Fibroblast of skin of left quadriceps (primary cell): ENCODE measurements around the gene CDH22.

Experiments used
- DNase-seq, 2 experiments: peaks; one replicate each; pipeline ENCODE4 v3.0.0-alpha.2; 2013; ENCODE audit warnings: low read depth in 2 of 2

Gene CDH22

GRCh38 chr20:46169245-46170171 is 138.8 kb downstream of the CDH22 start:
- no peak for DNase-seq

- DNase-seq, result no peak
Observed at GRCh38 chr20:46168438-46168837, 139.9 kb downstream of the CDH22 start.

GRCh38 chr20:46167080-46167479 is 141.2 kb downstream of the CDH22 start:
- no peak for DNase-seq

- no peak for DNase-seq
Observed at GRCh38 chr20:46164254-46164653, 144.0 kb downstream of the CDH22 start.

DNA sequence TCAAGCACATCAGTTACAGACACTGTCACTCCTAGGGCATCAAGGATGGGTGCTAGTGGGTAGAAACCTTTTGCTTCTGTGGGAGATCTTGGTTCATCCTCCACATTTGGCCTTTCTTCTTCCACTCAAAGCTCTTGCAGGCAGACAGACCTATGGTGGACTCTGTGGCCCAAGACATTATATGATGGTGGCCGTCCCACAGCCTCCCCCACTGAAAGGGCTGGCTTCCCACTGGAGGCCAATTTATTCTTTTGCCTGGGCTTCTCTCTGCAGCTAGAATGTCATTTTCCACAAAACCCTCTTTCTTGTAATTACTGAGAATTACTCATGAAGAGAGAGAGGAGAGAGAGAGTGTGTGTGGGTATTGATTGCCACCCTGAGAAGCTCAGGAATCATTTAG is 146.4 kb downstream of the CDH22 start:
- no peak for DNase-seq

- no peak for DNase-seq
Observed at GRCh38 chr20:46160661-46161060, 147.6 kb downstream of the CDH22 start.

- DNase-seq, result no peak
Observed at GRCh38 chr20:46159101-46159897, 149.0 kb downstream of the CDH22 start.

- DNase-seq, result no peak
Observed at GRCh38 chr20:46158476-46158987, 149.8 kb downstream of the CDH22 start.

GRCh38 chr20:46157625-46158024 is 150.7 kb downstream of the CDH22 start:
- no peak for DNase-seq

DNA sequence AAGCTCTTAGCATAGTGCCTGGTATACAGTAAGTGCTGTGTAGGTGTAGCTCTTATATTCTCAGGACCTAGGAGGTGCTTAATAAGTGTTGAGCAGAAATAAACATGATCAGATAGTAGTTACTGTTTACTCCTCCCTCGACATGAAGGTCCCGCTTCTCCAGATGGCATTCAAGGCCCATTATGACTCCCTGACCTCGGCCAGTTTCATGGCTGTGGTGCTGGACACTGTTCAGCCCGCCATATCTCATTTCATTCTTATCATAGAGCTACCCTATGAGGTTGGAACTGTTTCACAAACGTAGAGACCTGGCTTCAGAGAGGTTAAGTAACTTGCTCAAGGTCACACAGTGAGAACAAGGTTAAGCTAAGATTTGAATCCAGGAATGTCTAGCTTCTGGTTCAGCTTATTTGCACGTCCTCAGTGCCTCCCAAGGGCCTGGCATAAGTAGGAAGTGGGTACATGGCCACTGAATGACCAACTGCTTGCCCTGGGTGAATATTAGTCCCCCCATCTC is 151.2 kb downstream of the CDH22 start:
- no peak for DNase-seq

DNA sequence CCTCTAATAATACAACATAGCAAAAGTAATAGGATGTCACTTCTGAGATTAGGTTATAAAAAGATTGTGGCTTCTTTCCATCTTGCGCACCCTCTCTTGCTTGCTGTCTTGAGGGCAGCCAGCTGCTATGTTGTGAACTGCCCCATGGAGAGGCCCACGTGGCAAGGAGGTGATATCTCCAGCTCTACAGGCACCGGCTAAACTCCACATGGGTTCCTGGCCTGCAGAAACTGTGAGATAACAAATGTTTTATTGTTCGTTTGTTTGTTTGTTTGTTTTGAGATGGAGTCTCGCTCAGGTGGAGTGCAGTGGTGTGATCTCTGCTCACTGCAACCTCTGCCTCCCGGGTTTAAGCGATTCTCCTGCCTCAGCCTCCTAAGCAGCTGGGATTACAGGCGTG is 152.2 kb downstream of the CDH22 start:
- no peak for DNase-seq

GRCh38 chr20:46154796-46155195 is 153.5 kb downstream of the CDH22 start:
- DNase-seq, result no peak

DNA sequence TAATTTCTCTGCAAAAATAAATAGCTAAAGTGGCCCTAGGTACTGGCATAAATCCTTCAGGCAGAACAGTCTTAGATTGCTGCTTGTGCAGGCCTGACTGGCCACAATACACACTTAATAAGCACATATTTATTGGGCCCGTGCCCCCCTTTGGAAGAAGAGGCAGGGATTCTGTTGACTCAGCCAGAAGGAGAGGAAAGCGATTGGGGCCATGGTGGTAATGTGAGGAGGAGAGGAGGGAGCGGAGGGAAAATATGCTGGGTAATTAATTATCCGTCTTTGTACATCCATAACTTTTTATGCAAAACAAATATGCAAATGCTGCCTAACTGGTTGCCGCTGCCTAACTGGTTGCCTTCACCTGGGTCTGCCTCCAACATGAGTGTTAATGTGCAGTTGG is 154.0 kb downstream of the CDH22 start:
- DNase-seq, result no peak

DNA sequence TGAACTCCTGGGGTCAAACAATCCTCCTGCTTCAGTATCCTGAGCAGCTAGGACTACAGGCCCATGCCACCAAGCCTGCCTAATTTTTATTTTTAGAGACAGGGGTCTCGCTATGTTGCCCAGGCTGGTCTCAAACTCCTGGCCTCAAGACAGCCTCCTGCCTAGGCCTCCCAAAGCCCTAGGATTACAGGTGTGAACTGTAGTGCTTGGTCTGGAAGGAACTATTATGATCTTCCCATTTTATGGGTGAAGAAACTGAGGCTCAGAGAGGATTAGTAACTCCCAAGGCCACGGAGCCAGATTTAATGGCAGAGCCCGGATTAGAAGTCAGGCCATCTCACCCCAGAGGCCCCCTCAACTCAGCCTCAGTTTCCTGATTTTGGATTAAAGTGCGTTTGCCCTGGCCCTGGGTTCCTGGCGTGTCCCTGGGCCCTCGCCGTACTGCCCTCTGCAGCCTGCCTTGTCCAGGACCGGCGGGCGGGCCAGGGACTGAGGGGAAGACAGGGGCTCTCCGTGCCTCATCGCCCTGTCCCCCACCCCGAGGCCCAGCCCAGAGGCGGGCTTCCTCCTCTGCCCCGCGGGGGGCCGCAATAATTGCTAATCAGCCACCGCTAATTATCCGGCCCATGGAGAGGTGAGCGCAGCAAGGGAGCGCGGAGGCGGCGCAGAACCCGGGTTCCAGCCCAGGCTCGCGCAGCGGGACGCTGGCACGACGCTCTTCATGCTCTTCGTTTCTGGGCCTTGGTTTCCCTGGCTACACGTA is 155.3 kb downstream of the CDH22 start:
- no peak for DNase-seq

GRCh38 chr20:46151936-46152335 is 156.4 kb downstream of the CDH22 start:
- no peak for DNase-seq

DNA sequence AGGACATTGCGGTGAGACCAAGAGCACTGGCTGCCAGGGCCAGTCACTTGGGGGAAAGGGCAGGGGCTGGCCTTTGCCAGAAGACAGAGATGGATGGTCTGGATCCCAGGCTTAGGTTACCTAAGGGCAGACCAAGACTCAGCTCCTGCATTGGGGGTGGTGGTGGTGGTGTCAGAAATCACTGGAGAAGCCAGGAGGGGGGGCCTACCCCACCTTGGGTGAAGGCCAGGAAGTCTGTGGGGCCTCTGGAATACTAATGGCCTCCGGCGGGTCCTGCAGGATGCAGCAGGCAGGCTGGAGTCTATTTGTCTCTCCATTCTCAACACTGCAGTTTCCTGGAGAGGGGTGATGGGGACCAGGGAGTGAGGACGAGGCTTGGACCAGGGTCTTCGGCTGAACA is 157.4 kb downstream of the CDH22 start:
- no peak for DNase-seq

GRCh38 chr20:46148313-46149208 is 159.7 kb downstream of the CDH22 start:
- no peak for DNase-seq

GRCh38 chr20:46145713-46146112 is 162.6 kb downstream of the CDH22 start:
- no peak for DNase-seq

- no peak for DNase-seq
Observed at GRCh38 chr20:46144432-46145025, 163.8 kb downstream of the CDH22 start.

DNA sequence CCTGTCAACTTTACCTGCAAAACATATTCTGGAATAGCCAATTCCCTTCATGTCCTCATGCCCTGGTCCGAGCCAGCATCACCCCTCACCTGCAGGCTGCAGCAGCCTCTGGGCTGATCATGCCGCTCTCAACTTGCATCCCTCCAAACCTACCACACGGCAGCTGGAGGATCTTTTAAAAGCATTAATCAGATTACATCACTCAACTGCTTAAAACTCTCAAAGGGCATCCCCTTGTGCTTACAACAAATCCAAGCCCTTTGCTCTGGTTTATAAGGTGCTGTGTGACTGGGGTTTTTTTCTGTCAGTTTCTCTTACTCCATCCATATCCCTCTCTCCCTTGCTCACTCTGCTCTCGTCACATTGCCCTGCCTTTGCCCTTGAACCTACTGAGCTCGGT is 166.2 kb downstream of the CDH22 start:
- no peak for DNase-seq
